ENCODE measurements around the gene HSPA2.
A peak's percentile ranks its signal among the peaks of the same experiment; 100 is the strongest.

The HSPA2 gene

GRCh38 chr14:64540208-64541202, at the start of gene HSPA2:
HSPA2 (plus strand) TSS chr14:64540741; CDS start chr14:64540850, 109 bp downstream.
- peak; percentile 97 for DNase-seq

DNA sequence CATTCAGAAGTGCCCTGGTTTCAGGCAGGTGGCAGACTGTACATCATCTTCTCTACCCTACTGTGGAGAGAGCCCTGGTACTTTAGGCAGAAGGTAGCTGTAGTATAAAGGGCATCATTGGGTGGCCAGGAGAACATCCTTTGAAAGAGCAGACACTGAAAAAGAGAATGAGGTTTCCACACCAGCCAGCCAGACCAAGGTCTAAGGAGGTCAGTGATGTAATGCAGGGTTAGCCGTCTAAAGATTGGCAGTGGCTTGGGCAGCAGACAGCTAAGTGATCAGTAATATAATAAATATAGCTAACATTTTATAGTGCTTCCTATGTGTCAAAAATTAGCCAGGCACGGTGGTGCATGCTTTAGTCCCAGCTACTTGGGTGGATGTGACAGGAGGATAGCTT, 48.9 kb upstream of the HSPA2 start:
- no peak for DNase-seq

- DNase-seq, result no peak
These were observed 47.1 kb upstream of the HSPA2 start for GRCh38 chr14:64493455-64493854.

DNA sequence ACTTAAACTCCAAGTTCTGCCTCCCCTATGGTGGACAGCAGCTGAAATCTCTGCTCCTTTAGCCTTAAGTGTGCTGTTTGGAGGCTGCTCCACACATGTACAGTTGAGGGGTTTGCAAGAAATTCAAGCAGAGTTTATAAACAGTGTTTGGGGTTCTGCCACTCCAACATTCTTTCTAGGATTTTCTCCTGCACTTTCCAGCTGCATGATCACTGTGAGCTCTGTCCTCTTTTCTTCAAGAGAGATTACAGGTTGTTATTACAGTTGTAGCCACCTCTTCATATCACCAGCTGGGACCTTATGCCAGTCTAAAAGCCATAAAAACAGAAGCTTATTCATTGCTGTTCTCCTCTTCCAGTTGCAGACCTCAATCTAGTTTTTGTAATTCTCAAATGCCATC, 45.3 kb upstream of the HSPA2 start:
- no peak for DNase-seq

GRCh38 chr14:64496764-64497163, 43.8 kb upstream of the HSPA2 start:
- no peak for DNase-seq

GRCh38 chr14:64500088-64500487, 40.5 kb upstream of the HSPA2 start:
- no peak for DNase-seq

DNA sequence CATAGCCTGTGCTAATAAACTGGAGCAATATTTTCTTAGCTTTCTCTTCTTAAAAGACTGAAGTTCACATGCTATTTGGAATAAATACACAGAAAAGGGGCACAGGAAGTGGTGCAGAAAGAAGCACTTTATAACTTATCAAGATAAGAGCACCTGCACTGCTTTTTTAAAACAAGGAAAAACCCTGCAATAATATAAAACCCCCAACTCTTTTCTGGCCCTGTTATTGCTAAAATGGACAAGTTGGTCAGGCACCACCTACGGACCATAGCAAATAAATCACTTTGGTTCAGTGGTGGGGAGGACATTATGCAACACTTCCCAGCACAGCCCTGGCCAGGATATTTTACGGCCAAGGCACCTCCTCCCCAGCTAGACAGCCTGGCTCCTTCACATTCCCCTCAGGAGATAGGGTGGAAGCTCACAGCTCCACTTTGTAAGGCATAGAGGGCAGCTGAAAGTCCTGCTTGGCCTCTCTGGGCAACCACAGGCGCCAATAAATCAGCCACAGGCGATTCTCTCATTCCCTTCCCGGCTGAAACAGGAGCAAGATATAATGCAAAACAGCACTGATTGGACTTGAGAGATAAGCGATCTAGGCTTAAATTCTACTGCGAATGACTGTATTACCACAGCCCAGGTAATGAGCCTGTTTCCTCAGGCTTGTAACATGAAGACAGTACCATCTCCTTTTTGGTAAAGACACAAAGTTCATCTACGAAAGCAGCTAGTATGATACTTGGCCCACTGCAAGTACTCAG, 39.0 kb upstream of the HSPA2 start:
- no peak for DNase-seq

DNA sequence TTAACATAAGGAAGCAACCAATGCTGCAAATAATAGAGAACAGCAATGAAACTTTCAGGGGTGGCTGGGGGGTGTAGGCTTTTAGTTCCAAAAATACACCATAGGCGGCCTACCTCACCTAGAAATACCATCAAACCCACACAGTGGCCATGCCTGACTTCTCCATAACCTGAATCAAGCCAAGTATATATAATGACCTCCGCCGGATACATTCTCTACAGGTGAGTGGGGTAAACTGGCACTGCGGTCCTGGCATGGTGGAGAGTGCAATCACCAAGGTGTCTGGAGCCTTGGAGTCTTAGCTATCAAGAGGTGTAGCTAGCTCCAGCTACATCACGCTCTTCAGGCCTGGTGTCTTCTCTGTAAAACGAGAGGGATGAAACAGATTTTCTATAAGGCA, 38.1 kb upstream of the HSPA2 start:
- DNase-seq, result peak; percentile 64

- DNase-seq, result no peak
These were observed 37.6 kb upstream of the HSPA2 start for GRCh38 chr14:64502887-64503433.

GRCh38 chr14:64503434-64504309, 36.9 kb upstream of the HSPA2 start, which contains the start of gene ZBTB25:
ZBTB25 (minus strand) TSS chr14:64503838; CDS start chr14:64490533, 13,305 bp downstream.
- peak; percentile 96 for DNase-seq

DNA sequence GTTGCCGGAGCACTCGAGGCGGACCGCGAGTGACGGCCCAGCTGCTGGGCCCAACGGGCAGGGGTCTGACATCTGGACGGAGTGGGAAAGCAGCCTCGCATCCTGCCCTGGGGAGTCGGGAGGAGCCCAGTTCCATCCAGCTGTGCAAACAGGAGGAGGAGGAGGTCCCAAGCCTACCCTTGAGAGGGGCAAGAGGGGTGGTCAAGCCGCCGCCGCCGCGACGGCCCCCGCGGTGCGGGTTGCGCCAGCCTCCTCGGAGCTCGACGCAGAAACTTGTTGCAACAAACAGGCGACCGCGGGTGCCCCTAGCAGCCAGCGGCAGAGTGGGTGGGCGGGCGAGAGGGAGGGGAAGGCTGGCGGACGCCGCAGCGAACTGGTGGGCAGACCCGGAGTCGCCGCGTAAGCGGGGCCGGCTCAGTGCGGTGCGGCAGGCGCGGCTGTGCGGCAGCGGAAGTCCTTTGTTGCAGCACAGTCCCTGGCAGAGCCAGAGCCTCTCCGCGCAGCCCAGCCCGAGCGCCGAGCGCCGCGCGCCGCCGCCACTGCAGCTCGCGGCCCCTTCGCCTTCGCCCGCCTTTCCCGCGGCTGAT, 36.1 kb upstream of the HSPA2 start, which contains the start of gene ZBTB1:
Gene ZBTB1, plus strand, starts transcription at position 461 of the 587 bp plus-strand sequence. CDS start 16,735 bp downstream, outside the sequence.
- peak; percentile 95 for DNase-seq

- DNase-seq, result peak; percentile 90
These were observed 35.4 kb upstream of the HSPA2 start for GRCh38 chr14:64504897-64505794.

DNA sequence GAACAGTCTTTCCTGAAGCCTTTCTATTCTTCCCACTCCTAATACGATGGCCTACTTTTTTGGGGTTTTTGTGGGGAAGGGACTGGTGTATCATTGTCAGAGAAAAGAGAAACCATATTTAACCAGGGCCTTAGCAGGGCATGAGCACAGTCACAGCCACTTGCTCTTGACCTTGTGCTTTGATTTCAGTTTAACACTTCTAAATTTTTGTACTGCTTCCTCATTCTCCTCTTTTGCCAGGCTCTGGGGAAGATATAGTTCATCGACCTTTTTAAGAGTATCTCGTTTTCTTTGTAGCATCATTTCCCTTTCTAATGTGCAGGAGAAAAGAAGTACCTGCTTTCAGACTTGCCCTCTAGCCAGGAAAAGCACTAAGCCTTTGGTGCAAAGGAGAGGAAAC, 33.8 kb upstream of the HSPA2 start:
- no peak for DNase-seq

DNA sequence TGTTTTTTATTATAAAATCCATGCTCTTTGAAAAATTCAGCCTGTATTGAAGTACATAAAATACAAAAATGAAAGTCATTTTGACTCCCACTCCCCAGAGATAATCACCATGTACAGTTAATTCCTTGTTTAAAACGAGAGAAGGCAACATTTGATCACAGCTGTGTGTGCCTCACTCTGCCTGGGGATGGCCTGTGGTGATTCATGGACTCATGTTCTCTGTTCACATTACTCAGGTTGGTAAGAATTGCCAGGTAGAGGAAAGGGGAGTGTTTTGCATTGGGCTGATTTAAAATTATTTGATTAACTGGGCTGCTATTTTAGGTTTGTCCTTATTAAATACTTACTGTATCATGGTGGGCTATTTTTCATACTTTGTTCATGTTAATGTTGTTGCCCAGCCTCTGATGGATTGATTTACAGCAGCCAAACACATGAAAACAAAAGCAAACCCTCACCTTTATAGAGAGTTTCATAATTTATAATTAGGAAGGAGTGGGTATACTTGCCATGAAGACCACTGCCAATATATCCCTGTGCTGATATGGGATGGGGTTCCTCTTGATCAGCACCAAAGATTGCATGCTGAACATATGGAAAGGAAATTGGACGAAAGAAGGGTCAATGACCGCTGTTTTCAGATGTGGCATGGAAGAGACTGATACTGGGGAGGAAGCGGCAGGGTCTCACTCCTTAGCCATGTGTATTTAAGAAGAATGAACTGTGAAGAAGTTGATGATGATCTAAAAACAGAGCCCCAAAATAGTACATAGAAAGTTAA, 33.0 kb upstream of the HSPA2 start:
- no peak for DNase-seq

DNA sequence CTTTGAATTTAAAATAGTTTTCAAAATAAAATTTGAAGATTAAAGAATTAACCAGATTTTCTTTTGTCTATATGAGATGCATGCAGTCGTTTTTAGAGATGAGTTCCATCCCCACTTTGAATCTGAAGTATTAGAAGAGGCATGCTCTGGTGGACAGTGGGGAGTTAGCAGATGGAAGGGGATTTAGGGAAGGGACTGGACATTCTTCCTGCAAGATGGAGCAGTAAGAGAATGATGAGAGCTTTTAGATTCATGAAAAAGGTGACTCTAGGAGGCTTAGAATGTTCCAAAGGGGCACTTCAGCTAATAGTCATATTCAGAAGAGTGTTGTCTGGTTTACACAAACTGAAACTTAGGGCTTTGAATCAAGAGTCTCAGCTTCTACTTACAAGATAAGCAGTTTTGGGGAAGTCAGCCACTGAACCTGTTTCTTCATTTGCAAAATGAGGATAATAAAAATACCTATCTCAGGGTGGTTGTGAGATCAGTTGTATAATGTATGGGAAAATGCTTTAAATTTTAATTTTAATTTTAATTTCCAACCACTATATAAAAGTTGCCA, 32.2 kb upstream of the HSPA2 start:
- no peak for DNase-seq

GRCh38 chr14:64509036-64509435, 31.5 kb upstream of the HSPA2 start:
- DNase-seq, result no peak

DNA sequence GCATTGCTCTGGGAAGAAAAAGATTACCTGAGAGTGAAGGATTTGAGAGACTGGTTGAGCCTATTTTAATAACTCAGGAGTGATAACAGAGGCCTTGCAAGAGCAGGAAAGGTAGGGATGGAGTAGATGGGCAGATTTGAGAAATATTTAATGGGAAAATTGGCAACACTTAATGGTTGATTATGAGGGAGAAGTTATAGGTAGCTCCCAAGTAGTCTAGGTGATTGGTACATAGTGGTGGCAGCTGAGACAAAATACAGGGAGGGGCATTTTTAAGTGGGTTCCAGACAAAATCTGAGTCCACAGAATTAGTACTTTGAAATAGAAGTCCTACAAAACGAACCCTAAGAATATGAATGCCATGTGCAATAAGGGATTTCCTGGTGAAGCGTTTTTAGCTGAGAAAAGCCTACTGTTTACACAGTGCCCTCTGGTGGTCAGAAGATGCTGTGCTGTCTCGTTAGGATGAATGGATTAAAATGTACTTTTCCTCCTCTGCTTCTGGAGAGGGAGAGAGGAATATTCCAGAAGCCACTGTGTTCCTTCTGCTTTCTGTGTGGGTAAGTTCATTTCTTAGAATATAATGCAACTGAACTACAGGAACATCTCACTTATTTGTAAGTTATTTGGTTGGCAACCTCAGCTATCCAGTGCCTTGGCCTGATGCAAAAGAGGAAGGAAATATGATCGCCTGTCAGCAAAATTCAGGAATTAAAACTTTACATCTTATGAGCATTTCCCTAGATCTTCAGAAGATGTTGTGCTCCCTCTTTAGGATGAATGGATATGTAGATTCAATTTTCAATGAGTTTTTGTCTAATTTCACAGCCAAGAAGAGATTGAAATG, 29.5 kb upstream of the HSPA2 start:
- DNase-seq, result peak; percentile 68

- no peak for DNase-seq
These were observed 27.3 kb upstream of the HSPA2 start for GRCh38 chr14:64513271-64513670.

DNA sequence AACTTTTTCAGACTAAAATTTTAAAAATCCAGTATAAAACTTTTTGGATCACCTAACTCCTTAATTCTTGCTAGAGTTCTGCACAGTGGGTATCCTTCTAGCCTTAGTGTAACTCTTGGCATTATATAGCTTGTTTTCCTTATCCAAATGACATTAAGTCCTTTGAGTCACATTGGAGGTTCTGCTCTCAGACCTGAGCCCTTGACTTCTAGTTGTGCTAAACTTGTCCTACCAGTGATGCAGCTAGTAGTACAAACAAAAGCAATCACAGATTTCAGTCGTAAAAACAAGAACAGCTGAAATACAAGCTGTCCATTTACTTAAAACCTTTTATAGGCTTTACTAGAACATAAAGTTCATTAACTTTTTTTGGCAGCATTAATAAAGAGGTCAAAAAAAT, 25.5 kb upstream of the HSPA2 start:
- no peak for DNase-seq

Data from activated CD8-positive, alpha-beta memory T cell treated with anti-CD3 and anti-CD28 coated beads for 24 hours (primary cell).